CD14-positive monocyte (primary cell): ENCODE data around the gene PIEZO2. TPM values are rescaled to one million over a fixed set of nuclear protein-coding genes. Genes with fewer than 3 reads are reported as not detected.

ENCODE experiments used
- DNase-seq, 3 donors: peaks; one replicate each; pipeline ENCODE4 v3.0.0-alpha.2; 2011 to 2022
- H2AFZ ChIP-seq: 2 replicates; pipeline ENCODE4 v1.6.0; 2012; ENCODE audit warnings: mild to moderate bottlenecking, low read depth, low read length, inconsistent platforms; ENCODE audit not compliant: insufficient read depth, poor library complexity, severe bottlenecking
- H3K27ac ChIP-seq, 2 donors: 1 replicate in 1 of 2; 2 replicates in 1 of 2; pipeline ENCODE4 v1.5.1; 2012 to 2013; ENCODE audit warnings: low read length in 2 of 2, control low read depth in 1 of 2, inconsistent platforms in 1 of 2, low read depth in 1 of 2, mild to moderate bottlenecking in 1 of 2
- H3K27me3 ChIP-seq, 2 donors: one replicate each; pipeline versions ENCODE4 v1.6.0 to v1.6.1; 2011 to 2013; ENCODE audit warnings: low read length in 2 of 2; ENCODE audit not compliant: control insufficient read depth in 2 of 2, insufficient read depth in 2 of 2
- H3K36me3 ChIP-seq, 2 donors: replicated peaks in 1 of 2; 1 replicate in 1 of 2; 2 replicates in 1 of 2; pipeline versions ENCODE4 v1.5.1 to v1.6.1; 2012 to 2013; ENCODE audit warnings: low read length in 2 of 2, control low read depth in 1 of 2, inconsistent platforms in 1 of 2, mild to moderate bottlenecking in 1 of 2; ENCODE audit not compliant: insufficient read depth in 2 of 2, control insufficient read depth in 1 of 2
- H3K4me1 ChIP-seq, 2 donors: 1 replicate in 1 of 2; 2 replicates in 1 of 2; pipeline versions ENCODE4 v1.5.1 to v1.6.1; 2012 to 2013; ENCODE audit warnings: low read length in 2 of 2, control low read depth in 1 of 2, inconsistent platforms in 1 of 2, mild to moderate bottlenecking in 1 of 2, moderate library complexity in 1 of 2; ENCODE audit not compliant: insufficient read depth in 2 of 2, control insufficient read depth in 1 of 2
- H3K4me2 ChIP-seq: replicated peaks from 2 replicates; pipeline ENCODE3; 2012; ENCODE audit warnings: low read length, moderate library complexity, mild to moderate bottlenecking; ENCODE audit not compliant: poor library complexity, severe bottlenecking; ENCODE audit errors: extremely low read depth
- H3K4me3 ChIP-seq, 3 experiments: fragments of 200-600 bp in 1 of 3; sonication (generic) in 1 of 3; replicated peaks in 1 of 3; 1 replicate in 2 of 3; 2 replicates in 1 of 3; pipeline ENCODE4 v1.5.1; 2011 to 2013; ENCODE audit warnings: low read length in 3 of 3, mild to moderate bottlenecking in 3 of 3, control low read depth in 2 of 3, low read depth in 2 of 3, inconsistent platforms in 1 of 3, moderate library complexity in 1 of 3
- H3K79me2 ChIP-seq: 2 replicates; pipeline ENCODE4 v1.6.0; 2012; ENCODE audit warnings: mild to moderate bottlenecking, control low read depth, inconsistent platforms, low read length, moderate library complexity; ENCODE audit not compliant: insufficient read depth
- H3K9ac ChIP-seq: 2 replicates; pipeline ENCODE4 v1.6.0; 2017; ENCODE audit warnings: low read length, mild to moderate bottlenecking; ENCODE audit not compliant: insufficient read depth, poor library complexity, severe bottlenecking
- H3K9me3 ChIP-seq, 2 donors: replicated peaks in 1 of 2; 1 replicate in 1 of 2; 2 replicates in 1 of 2; pipeline versions ENCODE4 v1.5.1 to v1.6.1; 2012 to 2013; ENCODE audit warnings: low read length in 2 of 2, control low read depth in 1 of 2; ENCODE audit not compliant: control insufficient read depth in 1 of 2, insufficient read depth in 1 of 2
- H4K20me1 ChIP-seq: 2 replicates; pipeline ENCODE4 v1.6.0; 2012; ENCODE audit warnings: mild to moderate bottlenecking, low read length, control low read depth, moderate library complexity; ENCODE audit not compliant: insufficient read depth
- H3K27ac Mint-ChIP-seq, 7 donors: one replicate each; pipeline ENCODE4 v1.8.0; 2020; ENCODE audit warnings: mild to moderate bottlenecking in 7 of 7, mixed read lengths in 7 of 7, moderate library complexity in 6 of 7, inconsistent platforms in 2 of 7
- H3K27me3 Mint-ChIP-seq, 3 donors: one replicate each; pipeline ENCODE4 v1.8.0; 2021 to 2022; ENCODE audit warnings: low read depth in 3 of 3, mild to moderate bottlenecking in 3 of 3, mixed read lengths in 3 of 3, moderate library complexity in 3 of 3, inconsistent platforms in 1 of 3
- H3K36me3 Mint-ChIP-seq, 2 donors: one replicate each; pipeline ENCODE4 v1.8.0; 2020; ENCODE audit warnings: mixed read lengths in 2 of 2, inconsistent platforms in 1 of 2, mild to moderate bottlenecking in 1 of 2
- H3K4me1 Mint-ChIP-seq: one replicate; pipeline ENCODE4 v1.8.0; 2020; ENCODE audit warnings: mild to moderate bottlenecking, mixed read lengths
- H3K4me3 Mint-ChIP-seq, 2 donors: one replicate each; pipeline ENCODE4 v1.8.0; 2020; ENCODE audit warnings: mild to moderate bottlenecking in 2 of 2, mixed read lengths in 2 of 2, moderate library complexity in 1 of 2
- H3K9me3 Mint-ChIP-seq, 7 donors: one replicate each; pipeline ENCODE4 v1.8.0; 2020 to 2022; ENCODE audit warnings: mixed read lengths in 7 of 7, mild to moderate bottlenecking in 6 of 7, moderate library complexity in 6 of 7, inconsistent platforms in 2 of 7
- WGBS: methylation state at CpG from one replicate; pipeline ENCODE4 v1.1.5; 2013; ENCODE audit warnings: missing lambda C conversion rate; ENCODE audit not compliant: insufficient coverage; 5-methylcytosine and 5-hydroxymethylcytosine counted together
- intact Hi-C, 2 donors: fragments of 100-400 bp; cut with micrococcal nuclease; formaldehyde crosslinking; loops; one replicate each; pipeline versions ENCODE4 v1.15.0 to v1.15.1; 2023
- polyA plus RNA-seq, 3 donors: library from polyadenylated mRNA; depleted of rRNA in 1 of 3; unstranded in 2 of 3; stranded (reverse) in 1 of 3; fragments of 300-500 nt in 2 of 3; fragments of >200 nt in 1 of 3; fragmentation: Illumina TruSeq in 2 of 3; gene quantifications; 1 replicate in 2 of 3; 2 replicates in 1 of 3; pipeline ENCODE4 v1.2.3, GENCODE V29; 2012 to 2021
- TF ChIP-seq, protein P1 (sequence below): fragments of 200-600 bp; IDR thresholded peaks from one replicate; pipeline ENCODE4 v1.8.0; 2022; ENCODE audit warnings: antibody characterized with exemption, mild to moderate bottlenecking

Gene PIEZO2
- polyA plus RNA-seq, 3 donors, result not detected

GRCh38 chr18:10863026-10863425, 286.3 kb downstream of the PIEZO2 start:
- DNase-seq, result no peak
- no peaks in the 10 kb centered on the region for H3K36me3 ChIP-seq
- WGBS, result no CpG with 5 or more reads among the region's 2 CpGs
- H3K27me3 ChIP-seq, result no peaks in the 10 kb centered on the region
- no peak overlapping the region for H3K27ac Mint-ChIP-seq
- no peak overlapping the region for H3K9ac ChIP-seq
- no peak overlapping the region for H3K4me3 Mint-ChIP-seq
- TF ChIP-seq, protein P1, sequence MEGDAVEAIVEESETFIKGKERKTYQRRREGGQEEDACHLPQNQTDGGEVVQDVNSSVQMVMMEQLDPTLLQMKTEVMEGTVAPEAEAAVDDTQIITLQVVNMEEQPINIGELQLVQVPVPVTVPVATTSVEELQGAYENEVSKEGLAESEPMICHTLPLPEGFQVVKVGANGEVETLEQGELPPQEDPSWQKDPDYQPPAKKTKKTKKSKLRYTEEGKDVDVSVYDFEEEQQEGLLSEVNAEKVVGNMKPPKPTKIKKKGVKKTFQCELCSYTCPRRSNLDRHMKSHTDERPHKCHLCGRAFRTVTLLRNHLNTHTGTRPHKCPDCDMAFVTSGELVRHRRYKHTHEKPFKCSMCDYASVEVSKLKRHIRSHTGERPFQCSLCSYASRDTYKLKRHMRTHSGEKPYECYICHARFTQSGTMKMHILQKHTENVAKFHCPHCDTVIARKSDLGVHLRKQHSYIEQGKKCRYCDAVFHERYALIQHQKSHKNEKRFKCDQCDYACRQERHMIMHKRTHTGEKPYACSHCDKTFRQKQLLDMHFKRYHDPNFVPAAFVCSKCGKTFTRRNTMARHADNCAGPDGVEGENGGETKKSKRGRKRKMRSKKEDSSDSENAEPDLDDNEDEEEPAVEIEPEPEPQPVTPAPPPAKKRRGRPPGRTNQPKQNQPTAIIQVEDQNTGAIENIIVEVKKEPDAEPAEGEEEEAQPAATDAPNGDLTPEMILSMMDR, result no peak
- peaks cover 0 to under 1% (median 0%) of the 10 kb centered on the region in 3 donors for H3K27me3 Mint-ChIP-seq
- no peaks in the 10 kb centered on the region for H3K36me3 Mint-ChIP-seq
- H2AFZ ChIP-seq, result no peak overlapping the region
- no peaks in the 10 kb centered on the region for H3K79me2 ChIP-seq
- H3K27ac ChIP-seq, result no peak overlapping the region
- no peaks in the 10 kb centered on the region for H3K4me1 ChIP-seq
- peaks cover 3 to 9% (median 5%) of the 10 kb centered on the region in 7 donors for H3K9me3 Mint-ChIP-seq
- intact Hi-C loops, result no loop called here
- no peak overlapping the region for H3K4me3 ChIP-seq
- H3K4me1 Mint-ChIP-seq, result no peaks in the 10 kb centered on the region
- no peaks in the 10 kb centered on the region for H4K20me1 ChIP-seq
- H3K4me2 ChIP-seq, result no peak overlapping the region
- H3K9me3 ChIP-seq, result peaks cover 0 to 6% of the 10 kb centered on the region in 2 donors

DNA sequence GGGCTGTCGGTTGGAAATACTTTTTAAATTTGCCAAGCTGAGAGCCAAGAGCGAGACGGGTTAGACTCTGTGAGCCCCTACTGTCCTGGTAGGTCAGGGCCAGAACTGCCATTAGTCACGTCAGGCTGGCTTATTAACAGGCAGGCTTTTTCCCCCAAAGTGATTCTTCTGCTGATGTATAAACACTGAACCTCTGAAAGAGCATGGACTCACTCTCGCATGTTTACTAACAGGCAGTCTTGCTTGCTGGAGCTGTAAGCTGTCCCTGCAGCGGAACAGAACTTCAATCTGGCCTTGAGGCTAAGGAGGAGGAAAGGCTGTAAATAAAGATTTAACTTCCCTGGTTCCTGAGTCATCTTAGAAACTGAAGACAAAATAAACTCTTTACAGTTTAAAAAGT, 288.4 kb downstream of the PIEZO2 start:
- H3K27me3 ChIP-seq, result no peaks in the 10 kb centered on the region
- H3K9me3 ChIP-seq, result peaks cover 0 to 6% of the 10 kb centered on the region in 2 donors
- Mint-ChIP-seq H3K27me3 (peaks cover 0 to 2% (median 0%) of the 10 kb centered on the region in 3 donors), H3K9me3 (peaks cover 3 to 9% (median 5%) of the 10 kb centered on the region in 7 donors), H3K27ac (no peak overlapping the region), H3K4me3 (no peak overlapping the region), H3K36me3 (no peaks in the 10 kb centered on the region), H3K4me1 (no peaks in the 10 kb centered on the region)
- no peak for DNase-seq
- H3K4me1 ChIP-seq, result no peaks in the 10 kb centered on the region
- H3K36me3 ChIP-seq, result no peaks in the 10 kb centered on the region
- H3K79me2 ChIP-seq, result no peaks in the 10 kb centered on the region
- TF ChIP-seq, protein P1, result no peak
- H3K9ac ChIP-seq, result no peak overlapping the region
- no peaks in the 10 kb centered on the region for H4K20me1 ChIP-seq
- WGBS, result 94% methylated on average over 6 of the region's 6 CpGs
- H2AFZ ChIP-seq, result no peak overlapping the region
- H3K4me2 ChIP-seq, result no peak overlapping the region
- no peak overlapping the region for H3K27ac ChIP-seq
- intact Hi-C loops, result no loop called here
- no peak overlapping the region for H3K4me3 ChIP-seq
